GM19455 (cell line): ENCODE results near the gene CCDC92.
"Not testable (repeated sequence)": the region's sequence is repeated elsewhere in the genome, so short reads cannot be mapped to it uniquely, and the experiment has no call there.

Source experiments
- ATAC-seq: cut with Tn5 transposase; IDR thresholded peaks from one replicate; pipeline ENCODE4 v1.9.1; 2021; ENCODE audit not compliant: unreplicated experiment

CCDC92 gene

GRCh38 chr12:123950476-123951349 is 21.9 kb downstream of the CCDC92 start:
- no peak for ATAC-seq

GRCh38 chr12:123949770-123950165 is 22.9 kb downstream of the CCDC92 start:
- no peak for ATAC-seq

GRCh38 chr12:123948796-123949769 is 23.5 kb downstream of the CCDC92 start:
- ATAC-seq: no peak

- ATAC-seq: no peak
Measured at GRCh38 chr12:123948401-123948795, 24.2 kb downstream of the CCDC92 start.

GRCh38 chr12:123947531-123947930 is 25.1 kb downstream of the CCDC92 start:
- ATAC-seq: not testable (repeated sequence)

GRCh38 chr12:123946516-123947505 is 25.8 kb downstream of the CCDC92 start:
- ATAC-seq: not testable (repeated sequence)

- no peak for ATAC-seq
Measured at GRCh38 chr12:123946152-123946515, 26.5 kb downstream of the CCDC92 start.

GRCh38 chr12:123945287-123946151 is 27.1 kb downstream of the CCDC92 start:
- no peak for ATAC-seq

GRCh38 chr12:123944696-123945095 is 27.9 kb downstream of the CCDC92 start:
- ATAC-seq: no peak

GRCh38 chr12:123943816-123944215 is 28.8 kb downstream of the CCDC92 start:
- ATAC-seq: no peak

GRCh38 chr12:123942911-123943648 is 29.6 kb downstream of the CCDC92 start:
- ATAC-seq: no peak

GRCh38 chr12:123942238-123942653 is 30.4 kb downstream of the CCDC92 start:
- no peak for ATAC-seq

- ATAC-seq: no peak
Measured at GRCh38 chr12:123941624-123942237, 30.9 kb downstream of the CCDC92 start.

- no peak for ATAC-seq
Measured at GRCh38 chr12:123941000-123941399, 31.6 kb downstream of the CCDC92 start.

- no peak for ATAC-seq
Measured at GRCh38 chr12:123940627-123940966, 32.0 kb downstream of the CCDC92 start.

GRCh38 chr12:123939716-123940626 is 32.7 kb downstream of the CCDC92 start:
- ATAC-seq: no peak

- ATAC-seq: no peak
Measured at GRCh38 chr12:123938679-123939480, 33.8 kb downstream of the CCDC92 start.
